T-helper 9 cell (primary cell): ENCODE measurements around the gene SNX24.
"Not testable (repeated sequence)": the region's sequence is repeated elsewhere in the genome, so short reads cannot be mapped to it uniquely, and the experiment has no call there.

Source experiments
- DNase-seq: peaks from one replicate; pipeline ENCODE4 v3.0.0-alpha.2; 2020

SNX24 gene

GRCh38 chr5:122924719-122925395, 79.4 kb downstream of the SNX24 start:
- no peak for DNase-seq

- no peak for DNase-seq
Observed at GRCh38 chr5:122929001-122929400, 83.6 kb downstream of the SNX24 start.

- DNase-seq, result no peak
Observed at GRCh38 chr5:122929980-122930379, 84.6 kb downstream of the SNX24 start.

GRCh38 chr5:122933956-122934355, 88.5 kb downstream of the SNX24 start:
- DNase-seq, result no peak

- DNase-seq, result no peak
Observed at GRCh38 chr5:122936088-122936487, 90.7 kb downstream of the SNX24 start.

GRCh38 chr5:122937914-122938313, 92.5 kb downstream of the SNX24 start:
- no peak for DNase-seq

GRCh38 chr5:122940890-122941289, 95.5 kb downstream of the SNX24 start:
- DNase-seq, result no peak

GRCh38 chr5:122941737-122942136, 96.3 kb downstream of the SNX24 start:
- DNase-seq, result no peak

- no peak for DNase-seq
Observed at GRCh38 chr5:122942164-122942914, 96.9 kb downstream of the SNX24 start.

- no peak for DNase-seq
Observed at GRCh38 chr5:122943050-122943698, 97.8 kb downstream of the SNX24 start.

- no peak for DNase-seq
Observed at GRCh38 chr5:122944051-122944450, 98.6 kb downstream of the SNX24 start.

GRCh38 chr5:122947372-122947771, 102.0 kb downstream of the SNX24 start:
- no peak for DNase-seq

- no peak for DNase-seq
Observed at GRCh38 chr5:122947772-122948171, 102.4 kb downstream of the SNX24 start.

GRCh38 chr5:122948319-122948718, 102.9 kb downstream of the SNX24 start:
- no peak for DNase-seq

GRCh38 chr5:122951658-122952057, 106.2 kb downstream of the SNX24 start:
- no peak for DNase-seq

- DNase-seq, result no peak
Observed at GRCh38 chr5:122954719-122955118, 109.3 kb downstream of the SNX24 start.

- no peak for DNase-seq
Observed at GRCh38 chr5:122957457-122957856, 112.0 kb downstream of the SNX24 start.

GRCh38 chr5:122959740-122960445, 114.5 kb downstream of the SNX24 start:
- DNase-seq, result no peak

- DNase-seq, result no peak
Observed at GRCh38 chr5:122963305-122963704, 117.9 kb downstream of the SNX24 start.

GRCh38 chr5:122965111-122965510, 119.7 kb downstream of the SNX24 start:
- no peak for DNase-seq

GRCh38 chr5:122967085-122967484, 121.7 kb downstream of the SNX24 start:
- DNase-seq, result no peak

GRCh38 chr5:122967625-122968024, 122.2 kb downstream of the SNX24 start:
- no peak for DNase-seq

- not testable (repeated sequence) for DNase-seq
Observed at GRCh38 chr5:122968056-122968455, 122.6 kb downstream of the SNX24 start.
